ENCODE measurements around the gene RNF5. TPM values are rescaled to one million over a fixed set of nuclear protein-coding genes. Genes with fewer than 3 reads are reported as not detected.
A peak's percentile ranks its signal among the peaks of the same experiment; 100 is the strongest.

Gene RNF5
- total and polyA plus RNA-seq, 9 of the 15 experiments (the other 6 are each of a cell fraction or from before 2014, with no cell fraction given), result 62.2 to 245 (median 129) TPM

DNA sequence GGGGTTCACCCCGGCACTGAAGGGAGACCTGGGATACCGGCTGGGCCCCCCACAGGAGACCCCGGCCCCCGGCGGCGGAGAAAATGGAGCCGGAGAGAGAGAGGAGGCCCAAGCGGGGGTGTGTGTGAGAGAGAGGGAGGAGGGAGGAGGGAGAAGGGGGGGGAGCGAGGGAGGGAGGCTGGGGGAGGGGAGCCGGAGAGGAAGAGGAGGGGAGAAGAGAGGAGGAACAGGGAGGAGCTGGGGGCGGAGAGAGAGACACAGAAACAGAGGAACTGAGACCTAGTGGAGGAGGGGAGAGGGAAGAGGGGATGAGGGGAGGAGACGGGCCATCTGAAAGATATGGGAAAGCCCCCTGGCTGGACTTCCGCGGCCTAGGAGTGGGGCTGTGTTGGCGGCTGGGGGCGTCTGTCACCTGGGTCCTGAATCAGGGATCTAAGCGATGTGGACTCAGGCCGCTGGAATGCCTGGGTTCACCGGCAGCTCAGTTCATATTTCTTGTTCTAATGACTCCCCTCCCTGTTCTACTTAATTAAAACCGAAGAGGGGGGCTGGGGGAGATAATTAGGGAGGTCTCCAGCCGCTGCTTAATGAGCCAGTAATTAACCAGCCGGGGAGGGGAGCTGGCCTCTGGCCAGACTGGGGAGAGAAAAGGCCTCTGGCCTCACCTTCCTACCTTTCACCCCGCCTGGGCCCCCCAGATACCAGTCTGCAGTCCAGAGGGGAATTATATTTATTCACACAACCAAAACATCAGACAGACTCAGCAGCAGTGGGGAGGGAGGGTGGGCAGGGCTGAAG, 12.0 kb downstream of the RNF5 start, which contains the start of gene PBX2 (continued):
- TF ChIP-seq, protein P1, sequence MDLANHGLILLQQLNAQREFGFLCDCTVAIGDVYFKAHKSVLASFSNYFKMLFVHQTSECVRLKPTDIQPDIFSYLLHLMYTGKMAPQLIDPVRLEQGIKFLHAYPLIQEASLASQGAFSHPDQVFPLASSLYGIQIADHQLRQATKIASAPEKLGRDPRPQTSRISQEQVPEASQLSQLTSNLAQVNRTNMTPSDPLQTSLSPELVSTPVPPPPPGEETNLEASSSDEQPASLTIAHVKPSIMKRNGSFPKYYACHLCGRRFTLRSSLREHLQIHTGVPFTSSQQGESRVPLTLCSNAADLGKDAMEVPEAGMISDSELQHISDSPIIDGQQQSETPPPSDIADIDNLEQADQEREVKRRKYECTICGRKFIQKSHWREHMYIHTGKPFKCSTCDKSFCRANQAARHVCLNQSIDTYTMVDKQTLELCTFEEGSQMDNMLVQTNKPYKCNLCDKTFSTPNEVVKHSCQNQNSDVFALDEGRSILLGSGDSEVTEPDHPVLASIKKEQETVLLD (IDR thresholded peaks at IDR 0.05), result peak; percentile 92
- no peak for TF ChIP-seq STAG1 (CRISPR knock-in tag; IDR thresholded peaks at IDR 0.05; ENCODE audit: borderline replicate concordance)
- peak; percentile 89 for TF ChIP-seq NBN (IDR thresholded peaks at IDR 0.05; ENCODE audit: low read depth)
- 0 out of 2 replicates have a peak, but pooled peaks have one; percentile 41 for TF ChIP-seq ETV5 (CRISPR knock-in tag; IDR thresholded peaks at IDR 0.05; ENCODE audit: low read depth)
- 0 out of 4 replicates have a peak, but pooled peaks of 1 of the 2 experiments have one; percentile 25 for TF ChIP-seq TEAD1 (CRISPR knock-in tag; IDR thresholded peaks at IDR 0.05)
- TF ChIP-seq SMC3 (conservative IDR thresholded peaks at IDR 0.05; ENCODE audit: insufficient read depth, low read depth, low read length), result no peak
- peak; percentile 50; the same call in 1 of the 2 replicates for TF ChIP-seq SMAD4 (CRISPR knock-in tag; conservative IDR thresholded peaks at IDR 0.05)
- TF ChIP-seq, protein P2, sequence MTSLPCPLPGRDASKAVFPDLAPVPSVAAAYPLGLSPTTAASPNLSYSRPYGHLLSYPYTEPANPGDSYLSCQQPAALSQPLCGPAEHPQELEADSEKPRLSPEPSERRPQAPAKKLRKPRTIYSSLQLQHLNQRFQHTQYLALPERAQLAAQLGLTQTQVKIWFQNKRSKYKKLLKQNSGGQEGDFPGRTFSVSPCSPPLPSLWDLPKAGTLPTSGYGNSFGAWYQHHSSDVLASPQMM (CRISPR knock-in tag; IDR thresholded peaks at IDR 0.05), result no peak
- TF ChIP-seq, protein P3, sequence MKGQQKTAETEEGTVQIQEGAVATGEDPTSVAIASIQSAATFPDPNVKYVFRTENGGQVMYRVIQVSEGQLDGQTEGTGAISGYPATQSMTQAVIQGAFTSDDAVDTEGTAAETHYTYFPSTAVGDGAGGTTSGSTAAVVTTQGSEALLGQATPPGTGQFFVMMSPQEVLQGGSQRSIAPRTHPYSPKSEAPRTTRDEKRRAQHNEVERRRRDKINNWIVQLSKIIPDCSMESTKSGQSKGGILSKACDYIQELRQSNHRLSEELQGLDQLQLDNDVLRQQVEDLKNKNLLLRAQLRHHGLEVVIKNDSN (CRISPR knock-in tag; IDR thresholded peaks at IDR 0.05), result no peak
- TF ChIP-seq NFIX (CRISPR knock-in tag; IDR thresholded peaks at IDR 0.05; ENCODE audit: low read depth), result no peak
- peak in 1 of 3 experiments; percentile 38 for TF ChIP-seq YY1 (IDR thresholded peaks at IDR 0.05; ENCODE audit: borderline replicate concordance in 1 of 3, control insufficient read depth in 1 of 3, extremely low read depth in 1 of 3, insufficient read depth in 3 of 3, insufficient read length in 1 of 3, insufficient replicate concordance in 2 of 3, low read depth in 1 of 3, low read length in 2 of 3)
- 0 out of 2 replicates have a peak, but pooled peaks have one; percentile 8 for TF ChIP-seq ZNF75A (CRISPR knock-in tag; IDR thresholded peaks at IDR 0.05)
- TF ChIP-seq, protein P4, sequence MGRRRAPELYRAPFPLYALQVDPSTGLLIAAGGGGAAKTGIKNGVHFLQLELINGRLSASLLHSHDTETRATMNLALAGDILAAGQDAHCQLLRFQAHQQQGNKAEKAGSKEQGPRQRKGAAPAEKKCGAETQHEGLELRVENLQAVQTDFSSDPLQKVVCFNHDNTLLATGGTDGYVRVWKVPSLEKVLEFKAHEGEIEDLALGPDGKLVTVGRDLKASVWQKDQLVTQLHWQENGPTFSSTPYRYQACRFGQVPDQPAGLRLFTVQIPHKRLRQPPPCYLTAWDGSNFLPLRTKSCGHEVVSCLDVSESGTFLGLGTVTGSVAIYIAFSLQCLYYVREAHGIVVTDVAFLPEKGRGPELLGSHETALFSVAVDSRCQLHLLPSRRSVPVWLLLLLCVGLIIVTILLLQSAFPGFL (CRISPR knock-in tag; IDR thresholded peaks at IDR 0.05), result no peak
- TF ChIP-seq NFXL1 (CRISPR knock-in tag; IDR thresholded peaks at IDR 0.05), result no peak
- TF ChIP-seq MYC (IDR thresholded peaks at IDR 0.05; ENCODE audit: low read depth, low read length), result peak; percentile 25; the same call in 1 of the 2 replicates
- TF ChIP-seq MYC (CRISPR knock-in tag; IDR thresholded peaks at IDR 0.05; ENCODE audit: borderline replicate concordance, low read depth), result peak; percentile 56; the same call in 1 of the 2 replicates
- TF ChIP-seq HDGF (IDR thresholded peaks at IDR 0.05), result no peak
- TF ChIP-seq, protein P5, sequence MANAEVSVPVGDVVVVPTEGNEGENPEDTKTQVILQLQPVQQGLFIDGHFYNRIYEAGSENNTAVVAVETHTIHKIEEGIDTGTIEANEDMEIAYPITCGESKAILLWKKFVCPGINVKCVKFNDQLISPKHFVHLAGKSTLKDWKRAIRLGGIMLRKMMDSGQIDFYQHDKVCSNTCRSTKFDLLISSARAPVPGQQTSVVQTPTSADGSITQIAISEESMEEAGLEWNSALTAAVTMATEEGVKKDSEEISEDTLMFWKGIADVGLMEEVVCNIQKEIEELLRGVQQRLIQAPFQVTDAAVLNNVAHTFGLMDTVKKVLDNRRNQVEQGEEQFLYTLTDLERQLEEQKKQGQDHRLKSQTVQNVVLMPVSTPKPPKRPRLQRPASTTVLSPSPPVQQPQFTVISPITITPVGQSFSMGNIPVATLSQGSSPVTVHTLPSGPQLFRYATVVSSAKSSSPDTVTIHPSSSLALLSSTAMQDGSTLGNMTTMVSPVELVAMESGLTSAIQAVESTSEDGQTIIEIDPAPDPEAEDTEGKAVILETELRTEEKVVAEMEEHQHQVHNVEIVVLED (CRISPR knock-in tag; IDR thresholded peaks at IDR 0.05), result no peak
- TF ChIP-seq PHB2 (IDR thresholded peaks at IDR 0.05; ENCODE audit: low read depth), result no peak
- TF ChIP-seq, protein P6, sequence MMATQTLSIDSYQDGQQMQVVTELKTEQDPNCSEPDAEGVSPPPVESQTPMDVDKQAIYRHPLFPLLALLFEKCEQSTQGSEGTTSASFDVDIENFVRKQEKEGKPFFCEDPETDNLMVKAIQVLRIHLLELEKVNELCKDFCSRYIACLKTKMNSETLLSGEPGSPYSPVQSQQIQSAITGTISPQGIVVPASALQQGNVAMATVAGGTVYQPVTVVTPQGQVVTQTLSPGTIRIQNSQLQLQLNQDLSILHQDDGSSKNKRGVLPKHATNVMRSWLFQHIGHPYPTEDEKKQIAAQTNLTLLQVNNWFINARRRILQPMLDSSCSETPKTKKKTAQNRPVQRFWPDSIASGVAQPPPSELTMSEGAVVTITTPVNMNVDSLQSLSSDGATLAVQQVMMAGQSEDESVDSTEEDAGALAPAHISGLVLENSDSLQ (IDR thresholded peaks at IDR 0.05), result peak; percentile 75
- no peak for TF ChIP-seq HIVEP1 (CRISPR knock-in tag; IDR thresholded peaks at IDR 0.05)

Measured in K562 (cell line).